ENCODE results near the gene TMEM125.

DNA sequence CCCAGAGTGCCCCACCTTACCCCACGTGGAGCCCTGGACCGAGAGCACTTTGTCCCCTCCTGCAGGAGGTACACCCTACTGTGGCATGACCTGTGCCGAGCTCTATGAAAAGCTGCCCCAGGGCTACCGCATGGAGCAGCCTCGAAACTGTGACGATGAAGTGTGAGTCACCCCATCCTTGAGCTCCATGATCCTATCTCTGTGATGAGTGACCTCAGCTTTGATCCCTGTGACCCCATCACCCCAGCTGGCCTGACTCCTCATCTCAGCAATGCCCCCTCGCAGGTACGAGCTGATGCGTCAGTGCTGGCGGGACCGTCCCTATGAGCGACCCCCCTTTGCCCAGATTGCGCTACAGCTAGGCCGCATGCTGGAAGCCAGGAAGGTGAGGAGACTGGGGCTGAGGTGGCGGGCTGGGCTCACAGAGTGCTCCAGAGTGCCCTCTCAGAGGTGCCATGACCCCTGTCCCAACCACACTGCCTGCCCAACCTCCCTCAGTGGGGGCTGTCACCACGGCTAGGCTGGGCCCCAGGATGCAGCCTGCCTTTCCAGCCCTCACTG is 51.6 kb downstream of the TMEM125 start:
- no peak for TF ChIP-seq CTCF (IDR thresholded peaks at IDR 0.05; ENCODE audit: low read length)
- no peak for TF ChIP-seq EZH2 (IDR thresholded peaks at IDR 0.05; ENCODE audit: borderline replicate concordance, low read length)

All from OCI-LY1 (cell line).